Measurements from ENCODE around the gene COBL.

The COBL gene

DNA sequence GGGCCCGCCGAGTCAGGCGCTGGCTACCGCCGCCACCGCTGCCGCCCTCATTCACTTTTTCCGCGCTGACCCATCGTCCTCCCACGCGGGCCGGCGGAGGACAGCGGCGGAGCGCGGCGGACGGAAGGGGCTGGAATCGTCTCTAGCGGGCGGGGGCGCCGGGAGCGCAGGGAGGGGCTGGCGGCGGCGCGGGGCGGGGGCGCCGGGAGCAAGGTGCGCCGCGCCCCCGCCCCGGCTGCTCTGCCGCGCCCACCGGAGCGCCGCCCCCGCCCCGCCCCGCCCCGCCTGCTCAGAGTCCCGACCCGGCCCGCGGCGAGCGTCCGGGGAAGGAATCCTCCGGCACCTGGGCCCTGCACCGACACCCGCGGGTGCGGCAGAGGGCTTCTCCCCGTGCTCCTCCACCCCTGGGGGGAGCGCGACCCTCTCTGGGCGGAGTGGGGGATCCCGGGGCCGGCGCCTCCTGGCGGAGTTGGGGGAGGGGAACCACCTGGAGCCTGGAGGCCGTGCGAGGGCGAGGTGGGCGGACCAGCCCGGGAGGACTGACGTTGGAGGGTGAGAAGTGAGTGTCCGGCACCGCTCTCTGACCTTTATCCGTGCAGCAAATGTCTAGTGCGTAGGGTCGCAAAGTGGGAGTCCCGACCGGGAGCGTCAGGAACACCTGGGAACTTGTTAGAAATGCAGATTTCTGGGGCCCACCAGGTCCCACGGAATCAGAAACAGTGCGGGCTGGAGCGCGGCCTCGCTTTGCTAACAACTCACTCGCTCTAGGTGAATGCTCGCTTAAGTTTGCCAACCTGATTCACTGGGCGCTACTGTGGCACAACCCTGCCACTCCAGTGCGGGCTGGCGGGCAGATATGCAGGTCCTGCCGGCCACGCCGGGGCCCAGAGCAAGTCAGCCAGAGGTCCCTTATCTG, at the start of gene COBL:
COBL (minus strand) TSS at position 144 of the 916 bp plus-strand sequence. CDS start 176 bp downstream, outside the sequence.
- DNase-seq = no peak

GRCh38 chr7:51366172-51366728, 49.6 kb upstream of the COBL start:
- DNase-seq = no peak

GRCh38 chr7:51357821-51358220, 41.2 kb upstream of the COBL start:
- no peak for DNase-seq

DNA sequence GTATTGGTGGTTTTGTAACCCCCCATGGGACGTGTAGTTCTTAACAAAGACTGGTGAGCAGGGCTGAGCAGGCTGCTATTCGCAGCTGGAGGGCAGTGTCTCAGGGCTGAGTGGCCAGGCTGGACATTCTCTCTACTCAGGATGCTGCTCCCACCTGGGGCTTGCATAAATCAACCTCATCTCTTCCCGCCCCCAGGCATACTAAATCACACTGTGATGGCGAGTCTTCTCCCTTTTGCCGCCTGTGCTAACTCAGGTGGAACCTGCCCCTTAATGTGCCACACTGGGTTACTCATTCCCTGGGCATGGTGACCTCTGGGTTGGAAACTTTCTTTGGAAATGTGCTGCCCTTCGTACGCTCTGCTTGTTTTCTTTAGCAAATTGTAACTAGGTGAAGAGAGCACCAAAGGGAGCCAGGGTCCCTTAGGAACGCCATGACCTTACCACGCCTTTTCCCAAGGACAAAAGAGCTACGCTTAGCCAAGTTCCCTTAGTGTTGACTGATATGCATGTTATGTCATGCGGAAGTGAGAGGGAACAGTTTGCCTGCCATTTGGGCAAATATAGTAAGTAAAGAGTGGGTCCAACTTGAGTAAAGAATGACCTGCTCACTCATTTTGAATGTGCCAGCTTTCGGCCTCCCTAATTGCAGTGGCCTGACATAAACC, 40.4 kb upstream of the COBL start:
- no peak for DNase-seq

- no peak for DNase-seq
Measured at GRCh38 chr7:51354897-51355296, 38.3 kb upstream of the COBL start.

GRCh38 chr7:51354434-51354833, 37.8 kb upstream of the COBL start:
- DNase-seq = no peak

DNA sequence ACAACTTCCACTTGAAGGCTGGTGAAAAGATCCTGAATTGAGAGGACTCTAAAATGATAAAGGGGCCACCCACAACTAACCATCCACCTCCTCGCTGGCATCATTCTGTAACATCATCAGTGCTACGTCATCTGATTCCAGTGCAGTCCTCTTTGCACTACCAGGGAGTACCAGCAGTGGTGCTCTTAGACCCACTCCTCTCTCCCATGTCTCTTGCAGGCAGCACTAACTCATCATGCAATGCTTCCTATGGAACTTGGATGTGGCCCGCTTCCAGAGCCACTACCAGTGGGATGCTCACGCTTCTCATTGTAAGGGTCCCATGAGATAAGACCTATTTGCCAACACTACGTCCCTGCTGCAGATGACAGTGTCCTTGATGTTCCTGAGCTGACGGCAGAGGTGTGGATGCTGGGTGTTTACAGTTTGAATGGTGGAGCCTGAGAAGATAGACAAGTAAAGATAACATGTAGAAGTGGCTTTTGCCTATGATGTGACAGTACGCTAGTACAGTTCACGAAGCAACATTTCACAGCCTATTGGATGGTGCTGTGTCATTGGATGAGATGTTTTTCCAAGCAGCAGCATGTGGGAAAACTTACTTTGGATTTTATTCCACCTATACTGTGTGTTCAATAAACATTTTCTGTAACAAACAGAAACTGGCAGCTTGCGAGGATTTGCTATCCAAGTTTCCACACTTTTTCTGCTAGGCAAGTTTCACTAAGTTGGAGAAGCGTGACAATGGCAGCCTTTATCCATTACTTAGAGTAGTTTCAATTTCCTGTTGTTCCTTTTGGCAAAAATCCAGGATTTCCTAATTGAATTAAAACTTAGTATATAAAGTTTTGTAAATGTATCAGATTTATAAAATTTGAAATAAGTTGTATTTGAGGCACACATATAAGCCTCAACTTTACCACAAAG, 35.8 kb upstream of the COBL start:
- DNase-seq = no peak

DNA sequence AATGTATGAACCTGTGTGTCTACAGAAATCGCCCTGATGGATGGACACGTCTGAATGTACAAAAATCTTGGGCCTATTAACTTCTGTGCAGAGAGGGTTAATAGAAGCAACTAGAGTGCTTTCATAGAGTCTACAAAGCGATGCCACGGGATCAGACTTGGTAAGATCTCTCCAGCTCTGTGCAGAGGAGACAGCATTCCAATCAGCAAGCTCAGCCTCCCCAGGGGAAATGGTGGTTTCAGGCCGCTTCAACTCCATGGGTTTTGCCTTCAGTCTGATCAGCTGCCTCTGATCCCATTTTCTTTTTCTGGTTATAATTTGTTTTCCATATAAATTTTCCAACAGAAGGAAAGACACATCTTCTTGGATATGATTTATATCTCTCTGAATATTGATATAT, 35.1 kb upstream of the COBL start:
- DNase-seq = no peak

DNA sequence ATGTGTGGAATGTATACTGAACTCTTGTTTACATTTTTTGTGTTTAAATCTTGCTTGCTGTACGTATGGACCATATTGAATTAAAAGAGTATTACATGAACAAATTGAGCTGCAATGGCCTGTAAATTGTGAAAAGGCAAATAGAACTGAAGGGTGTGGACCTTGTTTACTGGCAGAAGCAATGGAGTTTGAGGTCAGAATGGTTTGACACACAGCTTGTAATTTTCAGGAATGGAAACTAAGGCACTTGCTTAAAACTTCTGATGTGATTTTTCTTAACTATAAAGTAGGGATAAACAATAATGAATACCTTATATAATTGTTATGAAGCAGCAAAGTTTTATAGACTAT, 33.9 kb upstream of the COBL start:
- DNase-seq = no peak

DNA sequence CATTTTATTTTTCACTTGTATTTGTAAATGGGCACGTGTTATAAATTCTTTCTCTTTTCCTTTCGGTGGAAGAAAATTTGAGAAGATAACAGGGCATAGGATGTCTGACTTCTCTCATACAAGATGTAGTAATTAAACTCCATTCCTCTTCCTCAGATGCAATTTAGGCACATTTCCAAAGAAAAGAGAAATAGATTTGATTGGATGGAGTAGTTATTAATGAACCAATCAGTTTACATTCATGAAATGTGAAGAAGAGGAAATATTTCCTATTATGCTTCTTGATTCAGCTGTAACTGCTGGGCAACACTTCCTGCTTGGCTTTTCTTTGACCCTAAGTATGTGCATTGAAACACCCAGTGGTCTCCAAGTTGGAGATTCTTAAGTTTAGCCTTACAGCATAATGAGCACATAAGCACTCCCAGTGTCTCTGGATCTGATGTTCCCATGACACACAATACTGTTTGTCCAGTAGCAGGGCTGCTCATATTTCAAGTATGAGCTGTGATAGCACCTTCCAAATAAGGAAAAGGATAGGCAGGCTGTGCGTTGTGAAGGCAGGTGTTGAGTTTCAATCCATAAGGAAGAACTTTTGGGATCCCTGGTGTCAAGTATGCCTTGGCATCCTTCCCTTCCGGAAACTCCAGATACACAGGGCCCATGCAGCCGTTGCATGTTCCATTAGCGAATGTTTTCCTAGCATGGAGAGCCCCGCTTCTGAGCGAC, 33.4 kb upstream of the COBL start:
- no peak for DNase-seq

- DNase-seq = no peak
Measured at GRCh38 chr7:51346126-51346525, 29.5 kb upstream of the COBL start.

DNA sequence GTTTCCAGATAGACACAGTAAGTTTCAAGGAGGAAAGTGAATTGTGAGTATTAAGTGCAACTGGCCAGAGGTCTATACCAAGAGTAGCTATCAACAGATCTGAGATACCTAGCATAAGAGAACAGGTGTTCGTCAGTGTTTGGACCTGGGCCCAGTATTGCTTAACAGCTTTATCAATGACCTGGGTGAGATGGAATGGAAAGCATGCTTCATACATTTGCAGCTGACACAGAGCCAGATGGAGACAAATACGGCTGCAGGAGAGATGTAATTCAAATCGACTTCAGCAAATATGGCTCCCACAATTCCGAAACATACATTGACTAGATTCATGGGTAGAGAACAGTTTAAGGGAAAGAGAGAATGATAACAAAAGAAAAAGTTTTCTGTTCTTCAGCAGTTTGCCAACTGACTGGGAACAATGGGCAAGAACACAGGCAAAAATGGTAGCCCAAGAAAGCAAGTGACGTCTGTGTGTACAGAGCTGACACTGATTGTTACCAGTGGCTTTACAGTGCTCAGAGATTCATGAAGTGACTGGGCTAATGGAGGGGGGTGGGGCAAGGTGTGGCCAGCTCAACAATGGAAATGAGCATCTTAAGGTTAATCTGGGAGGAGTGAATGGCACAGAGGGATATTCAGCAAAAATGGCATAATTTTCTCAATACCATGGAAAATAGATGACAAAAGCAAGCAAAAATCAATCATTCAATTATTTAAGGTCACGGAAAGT, 28.0 kb upstream of the COBL start:
- DNase-seq = no peak

- DNase-seq = no peak
Measured at GRCh38 chr7:51340936-51341335, 24.3 kb upstream of the COBL start.

- DNase-seq = no peak
Measured at GRCh38 chr7:51340029-51340838, 23.6 kb upstream of the COBL start.

DNA sequence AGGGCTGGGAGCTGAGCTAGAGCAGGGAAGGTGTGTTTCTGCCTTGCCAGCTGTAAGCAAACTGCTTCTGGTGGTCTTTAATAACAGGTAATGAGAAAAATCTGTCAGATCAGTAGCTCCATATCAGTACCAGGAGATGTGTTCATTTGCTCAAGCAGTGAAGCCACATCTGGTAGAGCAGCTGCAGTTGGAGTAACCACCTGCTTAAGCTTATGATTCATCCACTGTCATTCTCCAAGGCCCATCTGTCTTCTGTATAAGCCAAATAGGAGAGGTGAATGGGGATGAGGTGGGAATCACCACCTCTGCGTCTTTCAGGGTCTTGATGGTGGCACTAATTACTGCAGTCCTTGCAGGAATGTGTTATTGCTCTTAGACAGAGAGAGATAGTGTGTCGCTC, 18.4 kb upstream of the COBL start:
- no peak for DNase-seq

DNA sequence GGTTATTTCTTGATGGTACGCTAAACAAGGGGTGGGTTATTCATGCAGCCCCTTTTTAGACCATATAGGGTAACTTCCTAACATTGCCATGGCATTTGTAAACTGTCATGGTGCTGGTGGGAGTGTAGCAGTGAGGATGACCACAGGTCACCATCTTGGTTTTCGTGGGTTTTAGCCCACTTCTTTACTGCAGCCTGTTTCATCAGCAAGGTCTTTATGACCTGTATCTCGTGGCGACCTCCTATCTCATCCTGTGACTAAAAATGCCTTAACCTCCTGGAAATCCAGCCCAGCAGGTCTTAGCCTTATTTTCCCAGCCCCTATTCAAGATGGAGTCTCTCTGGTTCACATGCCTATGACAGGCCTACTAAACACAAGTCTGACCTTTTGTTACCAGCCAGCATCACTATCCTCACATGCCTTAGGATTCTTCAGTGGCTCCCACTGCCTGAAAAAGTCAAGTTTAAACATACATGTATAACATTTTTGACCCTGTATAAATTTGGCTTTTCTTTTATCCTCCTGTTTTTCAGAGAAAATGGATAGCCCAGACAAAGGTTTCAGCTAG, 13.2 kb upstream of the COBL start:
- DNase-seq = no peak

DNA sequence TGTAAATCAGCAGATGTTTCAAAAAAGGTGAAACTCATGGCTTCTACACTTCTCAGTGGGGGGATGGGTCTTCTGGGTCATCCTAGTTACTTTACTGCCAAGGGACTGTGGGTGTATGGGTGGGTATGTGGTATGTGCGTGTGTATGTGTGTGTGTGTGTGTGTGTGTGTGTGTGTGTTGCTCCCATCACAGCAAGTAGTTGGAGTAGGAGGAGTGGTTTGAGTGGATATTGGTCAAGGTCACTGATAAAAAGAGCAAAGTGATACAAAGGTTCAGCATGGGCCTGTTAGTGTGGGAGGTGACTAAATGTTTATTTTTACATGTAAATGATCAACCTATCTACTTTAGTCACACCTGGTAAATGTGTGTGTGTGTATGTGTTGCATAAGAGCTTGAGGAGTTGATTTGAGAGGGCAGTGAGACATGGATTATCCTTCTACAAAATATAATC, 11.8 kb upstream of the COBL start:
- DNase-seq = no peak

- DNase-seq = no peak
Measured at GRCh38 chr7:51327287-51327717, 10.7 kb upstream of the COBL start.

DNA sequence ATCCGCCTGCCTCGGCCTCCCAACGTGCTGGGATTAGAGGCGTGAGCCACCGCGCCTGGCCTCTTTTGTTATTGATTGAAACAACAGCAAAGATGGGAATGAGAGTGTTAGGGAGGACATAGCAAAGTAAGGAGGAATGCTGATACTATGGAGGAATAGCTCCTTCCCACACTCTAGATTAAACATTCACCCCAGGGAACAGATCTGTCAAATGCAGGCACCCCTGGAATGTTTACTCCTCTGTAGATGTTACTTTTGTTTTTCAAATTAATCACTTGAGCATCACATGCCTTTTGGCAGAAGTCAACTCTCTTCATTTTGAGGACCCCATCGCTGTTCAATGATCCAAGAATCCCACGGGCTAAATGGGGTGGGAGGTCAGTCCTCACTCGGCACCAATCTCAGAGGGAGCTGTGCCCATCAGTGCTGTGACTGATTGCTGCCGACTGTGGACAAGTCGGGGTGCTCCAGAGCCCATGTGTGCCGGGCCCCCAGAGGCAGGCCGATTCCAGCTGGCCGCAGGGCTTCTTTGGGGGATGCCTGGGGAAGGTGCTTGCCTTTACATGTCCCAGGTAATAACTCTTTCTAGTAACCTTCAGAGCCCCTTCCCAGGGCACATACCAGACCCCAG, 10.2 kb upstream of the COBL start:
- no peak for DNase-seq

GRCh38 chr7:51325908-51326307, 9.3 kb upstream of the COBL start:
- DNase-seq = no peak

Data from T1000 (cell line).